Fibroblast of skin of back (primary cell): ENCODE data around the gene NOS3.

Source experiments
- DNase-seq: peaks from one replicate; pipeline ENCODE4 v3.0.0-alpha.2; 2013

Gene NOS3

GRCh38 chr7:151060113-151060415 is 69.2 kb downstream of the NOS3 start:
- no peak for DNase-seq

DNA sequence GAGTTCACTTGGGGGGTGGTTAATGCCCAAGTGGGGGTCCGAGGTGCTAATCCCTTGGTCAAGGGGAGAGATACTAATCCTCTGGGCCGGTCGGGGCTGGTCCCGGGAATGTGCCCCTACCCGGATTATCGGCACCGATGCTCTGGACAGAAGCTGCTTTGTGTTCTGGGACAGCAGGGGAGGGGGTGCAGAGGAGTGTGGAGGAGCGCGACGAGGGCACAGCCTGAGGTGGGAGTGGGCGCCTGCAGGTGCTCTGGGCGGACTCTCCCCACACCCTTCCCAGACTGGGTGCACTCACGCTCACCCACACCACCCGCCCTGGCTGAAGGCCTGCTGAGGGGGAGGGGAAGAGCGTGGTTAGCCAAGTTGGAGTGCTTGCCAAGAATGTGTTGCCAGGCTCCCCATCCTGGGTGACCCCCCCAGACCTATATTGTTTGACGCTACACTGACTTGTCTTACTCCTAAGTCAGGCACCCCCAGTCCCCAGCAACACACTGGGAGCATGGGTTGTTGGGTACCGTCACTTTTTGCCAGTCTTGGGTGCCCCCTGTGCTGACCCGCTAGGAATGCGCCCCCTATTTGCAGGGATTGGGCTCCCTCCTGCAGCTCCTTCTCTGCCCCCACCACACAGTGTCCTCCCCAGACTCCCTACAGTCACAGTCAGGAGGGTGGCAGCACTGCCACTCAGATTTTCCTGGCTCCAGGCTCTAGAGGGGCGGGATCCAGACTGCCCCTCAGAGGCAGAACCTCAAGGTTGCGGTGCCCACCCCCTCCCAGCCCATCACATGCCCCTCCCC is 69.8 kb downstream of the NOS3 start:
- DNase-seq: peak; percentile 37

DNA sequence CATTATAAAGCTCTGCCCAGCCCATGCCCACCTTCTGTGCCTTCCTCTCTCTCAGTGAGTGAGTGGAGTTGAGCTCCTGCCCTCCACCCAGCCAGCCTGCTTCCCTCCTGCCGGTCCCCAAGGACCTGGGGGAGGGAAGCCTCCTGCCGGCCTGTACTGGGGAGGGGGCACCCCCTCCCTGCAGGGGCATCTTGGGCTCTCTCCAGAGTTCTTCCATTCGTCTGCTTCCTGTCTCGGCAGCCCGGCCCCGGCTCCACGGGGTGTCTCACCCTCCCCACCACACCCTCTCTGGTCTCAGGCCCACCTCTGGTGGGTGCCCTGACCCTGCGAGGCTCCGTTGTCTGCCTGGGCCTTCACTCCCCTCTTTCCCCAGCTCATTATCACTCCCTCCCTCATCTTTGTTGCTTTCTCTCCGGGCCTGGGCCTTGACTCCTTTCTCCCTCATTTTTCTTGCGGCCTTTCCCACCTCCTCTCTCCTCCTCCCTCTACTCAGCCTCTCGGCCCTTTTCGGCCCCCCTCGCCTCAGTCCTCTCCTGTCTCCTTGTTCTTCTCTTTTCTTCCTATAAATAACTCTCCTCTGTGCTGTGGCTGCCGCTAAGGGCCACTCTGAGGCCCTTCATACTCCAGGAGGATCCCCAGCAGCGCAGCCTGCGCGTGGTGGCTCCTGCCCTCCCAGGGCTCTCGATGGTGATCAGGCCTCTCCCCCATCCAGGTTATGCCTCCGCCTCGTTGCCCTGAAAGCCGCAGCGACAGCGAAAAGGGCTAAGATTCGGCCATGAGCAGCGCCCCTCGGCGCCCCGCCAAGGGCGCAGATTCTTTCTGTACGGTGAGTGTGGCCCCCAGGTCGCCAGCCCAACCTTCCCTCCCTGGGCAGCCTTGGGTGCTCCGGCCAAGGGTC is 70.6 kb downstream of the NOS3 start:
- DNase-seq: peak; percentile 52

GRCh38 chr7:151062111-151062398 is 71.2 kb downstream of the NOS3 start:
- no peak for DNase-seq

DNA sequence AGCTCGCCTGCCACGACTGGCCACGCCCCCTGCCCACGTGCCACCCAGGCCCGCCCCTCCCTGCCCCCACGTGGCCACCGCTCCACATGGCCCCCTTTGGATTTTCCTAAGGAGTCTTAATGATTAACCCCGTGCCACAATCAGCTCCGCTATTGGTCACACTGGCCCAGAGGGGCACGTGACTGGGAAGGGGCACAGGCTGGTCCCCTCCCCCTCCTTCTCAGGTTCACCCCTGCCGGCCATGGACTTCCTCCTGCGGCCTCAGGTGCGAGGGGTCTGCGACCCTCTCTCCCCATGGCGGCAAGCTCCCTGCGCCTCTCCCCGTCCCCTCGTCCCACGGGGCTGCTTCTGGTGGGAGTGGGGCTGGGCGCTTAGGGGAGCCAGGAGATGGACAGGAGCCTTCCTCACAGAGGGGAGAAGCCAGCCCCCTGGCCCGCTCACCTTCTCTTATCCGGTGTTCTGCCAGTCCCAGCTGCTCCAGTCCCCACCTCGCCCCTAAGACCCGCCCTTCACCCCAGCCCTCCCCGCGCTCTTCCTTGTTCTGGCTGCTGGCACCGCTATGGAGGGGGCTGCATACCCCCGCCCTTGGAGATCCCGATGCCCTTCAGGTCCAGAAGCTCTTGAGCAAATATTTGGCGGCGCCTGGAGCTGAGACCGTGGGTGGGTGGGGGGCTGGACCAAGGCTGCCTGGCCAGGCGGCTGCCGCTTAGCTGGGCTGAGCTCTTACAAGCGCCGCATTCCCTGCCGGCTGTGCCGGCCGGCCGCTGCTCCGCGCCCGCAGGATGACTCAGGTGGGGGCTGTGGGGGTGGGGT is 71.8 kb downstream of the NOS3 start:
- DNase-seq: no peak

DNA sequence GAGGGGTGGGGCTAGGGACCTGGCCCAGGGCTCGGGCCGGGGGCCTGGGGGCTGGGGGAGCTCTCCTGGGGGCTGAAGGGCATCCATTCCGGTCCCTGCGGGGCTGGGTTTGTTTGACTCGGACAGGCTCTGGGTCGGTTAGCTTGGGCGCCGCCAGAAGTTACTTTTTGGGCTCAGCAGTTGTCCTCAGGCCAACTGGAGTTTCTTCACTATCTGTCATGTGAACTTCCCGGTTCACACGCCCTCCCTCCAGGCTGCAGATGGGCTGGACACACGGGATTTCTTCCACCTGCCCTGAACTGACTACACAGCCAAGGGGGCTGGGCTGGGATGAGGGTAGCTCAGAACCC is 72.4 kb downstream of the NOS3 start:
- no peak for DNase-seq
